ENCODE data around the gene DRAM1.
"Not testable (repeated sequence)": the region's sequence is repeated elsewhere in the genome, so short reads cannot be mapped to it uniquely, and the experiment has no call there.

The DRAM1 gene

GRCh38 chr12:101881228-101881627 lies 3.8 kb downstream of the DRAM1 start:
- Histone ChIP-seq H3K9ac (ENCODE audit: low read length) (no peak overlapping the region), H3K27ac (ENCODE audit: low read length) (no peak overlapping the region), H3K4me2 (ENCODE audit: low read length) (peak overlapping the region; percentile 9; the same call in 1 of the 2 replicates)

GRCh38 chr12:101884174-101884573 lies 6.8 kb downstream of the DRAM1 start:
- Histone ChIP-seq H3K4me3 (ENCODE audit: low read length) (peak overlapping the region; percentile 38), H3K4me1 (ENCODE audit: low read length) (peaks cover 59% of the 10 kb centered on the region), H3K36me3 (replicated peaks; ENCODE audit: low read depth, low read length) (peaks cover 48% of the 10 kb centered on the region), H3K79me2 (ENCODE audit: low read length) (peaks cover 98% of the 10 kb centered on the region), H3K9me3 (ENCODE audit: insufficient read depth, low read length) (no peaks in the 10 kb centered on the region), H3K9ac (ENCODE audit: low read length) (peak overlapping the region; percentile 44; the same call in 1 of the 2 replicates), H2AFZ (ENCODE audit: low read depth, low read length) (no peak overlapping the region), H3K4me2 (ENCODE audit: low read length) (peak overlapping the region; percentile 57), H3K27me3 (ENCODE audit: low read depth, low read length) (no peaks in the 10 kb centered on the region), H4K20me1 (ENCODE audit: insufficient read depth, low read length) (peaks cover 39% of the 10 kb centered on the region), H3K27ac (ENCODE audit: low read length) (peak overlapping the region; percentile 13; the same call in 1 of the 2 replicates)
- TF ChIP-seq EZH2phosphoT487 (IDR thresholded peaks at IDR 0.05; ENCODE audit: low read depth), result no peak
- TF ChIP-seq CTCF (IDR thresholded peaks at IDR 0.05; ENCODE audit: low read depth, low read length), result no peak

More at GRCh38 chr12:101881228-101881627, 3.8 kb downstream of the DRAM1 start:
- peaks cover 59% of the 10 kb centered on the region for H3K4me1 ChIP-seq (ENCODE audit: low read length)
- H3K4me3 ChIP-seq (ENCODE audit: low read length), result no peak overlapping the region
- no peaks in the 10 kb centered on the region for H3K9me3 ChIP-seq (ENCODE audit: insufficient read depth, low read length)
- H3K79me2 ChIP-seq (ENCODE audit: low read length), result peaks cover 89% of the 10 kb centered on the region
- H3K27me3 ChIP-seq (ENCODE audit: low read depth, low read length), result no peaks in the 10 kb centered on the region
- no peak overlapping the region for H2AFZ ChIP-seq (ENCODE audit: low read depth, low read length)
- TF ChIP-seq CTCF (IDR thresholded peaks at IDR 0.05; ENCODE audit: low read depth, low read length), result no peak
- TF ChIP-seq EZH2phosphoT487 (IDR thresholded peaks at IDR 0.05; ENCODE audit: low read depth), result no peak
- H4K20me1 ChIP-seq (ENCODE audit: insufficient read depth, low read length), result peaks cover 31% of the 10 kb centered on the region
- peaks cover 47% of the 10 kb centered on the region for H3K36me3 ChIP-seq (replicated peaks; ENCODE audit: low read depth, low read length)

GRCh38 chr12:101884781-101885340 lies 7.5 kb downstream of the DRAM1 start:
- peaks cover 39% of the 10 kb centered on the region for H4K20me1 ChIP-seq (ENCODE audit: insufficient read depth, low read length)
- H3K4me3 ChIP-seq (ENCODE audit: low read length), result peak overlapping the region; percentile 38
- H3K27ac ChIP-seq (ENCODE audit: low read length), result peak overlapping the region; percentile 13; the same call in 1 of the 2 replicates
- not testable (repeated sequence) for H3K27me3 ChIP-seq (ENCODE audit: low read depth, low read length); H2AFZ ChIP-seq (ENCODE audit: low read depth, low read length); H3K9me3 ChIP-seq (ENCODE audit: insufficient read depth, low read length)
- peak overlapping the region; percentile 57 for H3K4me2 ChIP-seq (ENCODE audit: low read length)
- peaks cover 98% of the 10 kb centered on the region for H3K79me2 ChIP-seq (ENCODE audit: low read length)
- H3K4me1 ChIP-seq (ENCODE audit: low read length), result peaks cover 56% of the 10 kb centered on the region
- H3K36me3 ChIP-seq (replicated peaks; ENCODE audit: low read depth, low read length), result peaks cover 44% of the 10 kb centered on the region
- H3K9ac ChIP-seq (ENCODE audit: low read length), result peak overlapping the region; percentile 44; the same call in 1 of the 2 replicates

GRCh38 chr12:101885912-101886561 lies 8.7 kb downstream of the DRAM1 start:
- peaks cover 32% of the 10 kb centered on the region for H4K20me1 ChIP-seq (ENCODE audit: insufficient read depth, low read length)
- TF ChIP-seq CTCF (IDR thresholded peaks at IDR 0.05; ENCODE audit: low read depth, low read length) (no peak), EZH2phosphoT487 (IDR thresholded peaks at IDR 0.05; ENCODE audit: low read depth) (no peak)
- H3K27me3 ChIP-seq (ENCODE audit: low read depth, low read length), result no peaks in the 10 kb centered on the region
- peak overlapping the region; percentile 48 for H3K4me2 ChIP-seq (ENCODE audit: low read length)
- no peak overlapping the region for H3K9ac ChIP-seq (ENCODE audit: low read length)
- H3K4me3 ChIP-seq (ENCODE audit: low read length), result peak overlapping the region; percentile 21; the same call in 1 of the 2 replicates
- peaks cover 98% of the 10 kb centered on the region for H3K79me2 ChIP-seq (ENCODE audit: low read length)
- H3K4me1 ChIP-seq (ENCODE audit: low read length), result peaks cover 56% of the 10 kb centered on the region
- H3K36me3 ChIP-seq (replicated peaks; ENCODE audit: low read depth, low read length), result peaks cover 37% of the 10 kb centered on the region
- H3K9me3 ChIP-seq (ENCODE audit: insufficient read depth, low read length), result no peaks in the 10 kb centered on the region
- H3K27ac ChIP-seq (ENCODE audit: low read length), result peak overlapping the region; percentile 8; the same call in 1 of the 2 replicates
- H2AFZ ChIP-seq (ENCODE audit: low read depth, low read length), result no peak overlapping the region
